ENCODE results near the gene KIDINS220. TPM values are rescaled to one million over a fixed set of nuclear protein-coding genes. Genes with fewer than 3 reads are reported as not detected.
A peak's percentile ranks its signal among the peaks of the same experiment; 100 is the strongest.

Gene KIDINS220
- total and polyA plus RNA-seq, 2 donors (not counting 1 experiment from before 2014, with no cell fraction given) = 58.0 to 110 TPM

GRCh38 chr2:8837795-8838140, 355 bp upstream of the KIDINS220 start:
- Histone ChIP-seq H3K36me3 (ENCODE audit: control insufficient read depth, insufficient read depth, low read length) (no peaks in the 10 kb centered on the region), H2AFZ (ENCODE audit: low read length) (peak overlapping the region; percentile 79), H3K27ac (ENCODE audit: insufficient read depth, low read length) (no peak overlapping the region), H3K4me3 (replicated peaks in 1 of 4; ENCODE audit: control extremely low read depth in 1 of 4, insufficient read depth in 1 of 4, low read depth in 3 of 4, low read length in 4 of 4) (peak overlapping the region in 2 of 4 experiments; percentile 44 to 77), H3K4me2 (ENCODE audit: extremely low read depth, insufficient read depth, low read length) (peak overlapping the region; percentile 83), H3K4me1 (ENCODE audit: control insufficient read depth, extremely low read depth, insufficient read depth, low read length) (no peaks in the 10 kb centered on the region), H3K9ac (ENCODE audit: insufficient read depth, low read length) (no peak overlapping the region), H3K27me3 (ENCODE audit: control insufficient read depth, insufficient read depth, low read length) (no peaks in the 10 kb centered on the region), H4K20me1 (ENCODE audit: control insufficient read depth, extremely low read depth, insufficient read depth, low read length) (peaks cover 2% of the 10 kb centered on the region), H3K79me2 (ENCODE audit: control insufficient read depth, insufficient read depth, low read length) (peaks cover 40% of the 10 kb centered on the region), H3K9me3 (ENCODE audit: control insufficient read depth, insufficient read depth, low read depth, low read length) (no peaks in the 10 kb centered on the region)
- DNase-seq (ENCODE audit: low read depth in 2 of 2) = no peak
- TF ChIP-seq CTCF (conservative IDR thresholded peaks at IDR 0.05 in 1 of 2, IDR thresholded peaks at IDR 0.05 in 1 of 2; ENCODE audit: low read depth in 1 of 2, low read length in 2 of 2) (no peak), EZH2 (IDR thresholded peaks at IDR 0.05; ENCODE audit: low read length, missing control alignments) (no peak)

- peak overlapping the region in 1 of 4 experiments; percentile 77 for H3K4me3 ChIP-seq (replicated peaks in 1 of 4; ENCODE audit: control extremely low read depth in 1 of 4, insufficient read depth in 1 of 4, low read depth in 3 of 4, low read length in 4 of 4)
- H3K4me1 ChIP-seq (ENCODE audit: control insufficient read depth, extremely low read depth, insufficient read depth, low read length) = no peaks in the 10 kb centered on the region
- TF ChIP-seq EZH2 (IDR thresholded peaks at IDR 0.05; ENCODE audit: low read length, missing control alignments) (no peak), CTCF (conservative IDR thresholded peaks at IDR 0.05 in 1 of 2, IDR thresholded peaks at IDR 0.05 in 1 of 2; ENCODE audit: low read depth in 1 of 2, low read length in 2 of 2) (no peak)
- no peaks in the 10 kb centered on the region for H3K9me3 ChIP-seq (ENCODE audit: control insufficient read depth, insufficient read depth, low read depth, low read length)
- H3K79me2 ChIP-seq (ENCODE audit: control insufficient read depth, insufficient read depth, low read length) = peaks cover 61% of the 10 kb centered on the region
- H3K9ac ChIP-seq (ENCODE audit: insufficient read depth, low read length) = no peak overlapping the region
- H2AFZ ChIP-seq (ENCODE audit: low read length) = no peak overlapping the region
- H3K4me2 ChIP-seq (ENCODE audit: extremely low read depth, insufficient read depth, low read length) = peak overlapping the region; percentile 77
- no peaks in the 10 kb centered on the region for H3K36me3 ChIP-seq (ENCODE audit: control insufficient read depth, insufficient read depth, low read length)
- no peak for DNase-seq (ENCODE audit: low read depth in 2 of 2)
- no peaks in the 10 kb centered on the region for H3K27me3 ChIP-seq (ENCODE audit: control insufficient read depth, insufficient read depth, low read length)
- no peak overlapping the region for H3K27ac ChIP-seq (ENCODE audit: insufficient read depth, low read length)
- H4K20me1 ChIP-seq (ENCODE audit: control insufficient read depth, extremely low read depth, insufficient read depth, low read length) = peaks cover 5% of the 10 kb centered on the region
Observed at GRCh38 chr2:8835279-8835678, 2.1 kb downstream of the KIDINS220 start.

- H3K4me3 ChIP-seq (replicated peaks in 1 of 4; ENCODE audit: control extremely low read depth in 1 of 4, insufficient read depth in 1 of 4, low read depth in 3 of 4, low read length in 4 of 4) = no peak overlapping the region
- H3K4me2 ChIP-seq (ENCODE audit: extremely low read depth, insufficient read depth, low read length) = no peak overlapping the region
- H4K20me1 ChIP-seq (ENCODE audit: control insufficient read depth, extremely low read depth, insufficient read depth, low read length) = peaks cover 5% of the 10 kb centered on the region
- H3K27ac ChIP-seq (ENCODE audit: insufficient read depth, low read length) = no peak overlapping the region
- no peaks in the 10 kb centered on the region for H3K4me1 ChIP-seq (ENCODE audit: control insufficient read depth, extremely low read depth, insufficient read depth, low read length)
- no peaks in the 10 kb centered on the region for H3K9me3 ChIP-seq (ENCODE audit: control insufficient read depth, insufficient read depth, low read depth, low read length)
- H3K9ac ChIP-seq (ENCODE audit: insufficient read depth, low read length) = no peak overlapping the region
- H3K79me2 ChIP-seq (ENCODE audit: control insufficient read depth, insufficient read depth, low read length) = peaks cover 71% of the 10 kb centered on the region
- no peak for TF ChIP-seq EZH2 (IDR thresholded peaks at IDR 0.05; ENCODE audit: low read length, missing control alignments)
- TF ChIP-seq CTCF (conservative IDR thresholded peaks at IDR 0.05 in 1 of 2, IDR thresholded peaks at IDR 0.05 in 1 of 2; ENCODE audit: low read depth in 1 of 2, low read length in 2 of 2) = no peak
- no peaks in the 10 kb centered on the region for H3K36me3 ChIP-seq (ENCODE audit: control insufficient read depth, insufficient read depth, low read length)
- H2AFZ ChIP-seq (ENCODE audit: low read length) = no peak overlapping the region
- H3K27me3 ChIP-seq (ENCODE audit: control insufficient read depth, insufficient read depth, low read length) = no peaks in the 10 kb centered on the region
- DNase-seq (ENCODE audit: low read depth in 2 of 2) = no peak
Observed at GRCh38 chr2:8833853-8834252, 3.6 kb downstream of the KIDINS220 start.
